ENCODE data around the gene SCAMP1. TPM values are rescaled to one million over a fixed set of nuclear protein-coding genes. Genes with fewer than 3 reads are reported as not detected.

SCAMP1 gene
- total RNA-seq, 1 experiment from 2014 or later = 36.0 TPM

- H3K27me3 ChIP-seq (ENCODE audit: insufficient read depth, low read length) = no peaks in the 10 kb centered on the region
- H3K9me3 Mint-ChIP-seq = no peaks in the 10 kb centered on the region
- H2AFZ ChIP-seq (ENCODE audit: low read length) = no peak overlapping the region
- H3K36me3 Mint-ChIP-seq (ENCODE audit: insufficient read depth in 1 of 3, low read depth in 3 of 3) = peaks cover 0 to 15% (median 2%) of the 10 kb centered on the region in 3 experiments; a peak in 4 of 7 replicates
- no peak overlapping the region for H3K4me2 ChIP-seq (ENCODE audit: insufficient read depth, insufficient read length, low read length)
- no peak overlapping the region for H3K4me3 Mint-ChIP-seq
- peaks cover 51 to 54% of the 10 kb centered on the region in 2 experiments for H3K4me1 Mint-ChIP-seq
- no peaks in the 10 kb centered on the region for H3K79me1 ChIP-seq (ENCODE audit: insufficient read depth, low read depth, low read length, poor library complexity, severe bottlenecking)
- H2BK120ac ChIP-seq (ENCODE audit: low read depth, low read length, poor library complexity, severe bottlenecking) = no peak overlapping the region
- no peak overlapping the region for H4K91ac ChIP-seq (ENCODE audit: insufficient read length, low read depth, low read length)
- no peak overlapping the region for H4K8ac ChIP-seq (replicated peaks; ENCODE audit: insufficient read length, low read depth, low read length)
- peaks cover 6% of the 10 kb centered on the region; the same call in 1 of the 2 replicates for H3K4me1 ChIP-seq (ENCODE audit: insufficient read depth, low read length)
- H3K79me2 ChIP-seq (ENCODE audit: insufficient read depth, low read length) = no peaks in the 10 kb centered on the region; the same call in 1 of the 2 replicates
- no peaks in the 10 kb centered on the region for H4K20me1 ChIP-seq (ENCODE audit: control insufficient read depth, insufficient read depth, insufficient read length)
- no peak for DNase-seq
- no peak overlapping the region for H3K23ac ChIP-seq (ENCODE audit: insufficient read length, low read depth, low read length)
- H3K27ac Mint-ChIP-seq = peak overlapping the region in 1 of 3 experiments; percentile 75; a peak in 2 of 7 replicates
- H3K9me3 ChIP-seq (ENCODE audit: control insufficient read depth, low read depth, low read length) = no peaks in the 10 kb centered on the region
- no peak overlapping the region for H3K18ac ChIP-seq (ENCODE audit: insufficient read length, low read depth, low read length)
- H2BK5ac ChIP-seq (ENCODE audit: insufficient read length, low read length) = no peak overlapping the region
- H3K27me3 Mint-ChIP-seq (ENCODE audit: low read depth) = peaks cover 2% of the 10 kb centered on the region; the same call in 1 of the 2 replicates
- H2BK12ac ChIP-seq (ENCODE audit: insufficient read length, low read depth, low read length) = no peak overlapping the region
- no CpG with 5 or more reads among the region's 3 CpGs for WGBS (ENCODE audit: extremely low coverage, insufficient read length, low lambda C conversion rate)
- no peak overlapping the region for H3K14ac ChIP-seq (ENCODE audit: insufficient read depth, low read length)
- no peak for TF ChIP-seq CTCF (conservative IDR thresholded peaks at IDR 0.05)
- no peak overlapping the region for H2BK20ac ChIP-seq (ENCODE audit: low read depth, low read length, poor library complexity, severe bottlenecking)
- no peak overlapping the region for H3K9ac ChIP-seq (ENCODE audit: extremely low read depth, insufficient read length, low read length)
- no peak overlapping the region for H4K5ac ChIP-seq (ENCODE audit: insufficient read length, low read depth, low read length)
- H3K4ac ChIP-seq (ENCODE audit: low read depth, low read length) = no peak overlapping the region
- H3K23me2 ChIP-seq (ENCODE audit: insufficient read length, low read depth, low read length, poor library complexity, severe bottlenecking) = no peaks in the 10 kb centered on the region
- H3K56ac ChIP-seq (ENCODE audit: insufficient read length, low read depth, low read length) = no peak overlapping the region
- no peak overlapping the region for H2BK15ac ChIP-seq (ENCODE audit: low read depth, low read length)
- H2AK5ac ChIP-seq (ENCODE audit: insufficient read length, low read length) = no peak overlapping the region
- H3T11ph ChIP-seq (ENCODE audit: low read length) = no peak overlapping the region
- H3K27ac ChIP-seq (ENCODE audit: insufficient read length, low read depth, low read length) = no peak overlapping the region
Measured at GRCh38 chr5:78508186-78508765, 147.9 kb downstream of the SCAMP1 start.
